ENCODE data around the gene VCY1B.
"Not testable (repeated sequence)": the region's sequence is repeated elsewhere in the genome, so short reads cannot be mapped to it uniquely, and the experiment has no call there.

The VCY1B gene

GRCh38 chrY:14055927-14056326, at the start of gene VCY1B:
VCY1B (plus strand) TSS chrY:14056227; CDS start chrY:14056290, 63 bp downstream.
- not testable (repeated sequence) for H3K36me3 ChIP-seq (ENCODE audit: control insufficient read depth, insufficient read depth, low read length, severe bottlenecking); H3K4me1 ChIP-seq (ENCODE audit: control insufficient read depth, insufficient read depth, low read length); H3K9ac ChIP-seq (ENCODE audit: low read length)

GRCh38 chrY:14011916-14012315, 44.1 kb upstream of the VCY1B start:
- H3K9ac ChIP-seq (ENCODE audit: low read length); H3K9me3 ChIP-seq (ENCODE audit: control insufficient read depth, low read length); DNase-seq (ENCODE audit: low read depth); H3K4me3 ChIP-seq (ENCODE audit: low read length); H3K27me3 ChIP-seq (replicated peaks; ENCODE audit: control insufficient read depth, insufficient read depth, low read length); H3K36me3 ChIP-seq (ENCODE audit: control insufficient read depth, insufficient read depth, low read length, severe bottlenecking); H3K4me1 ChIP-seq (ENCODE audit: control insufficient read depth, insufficient read depth, low read length): not testable (repeated sequence)

More at GRCh38 chrY:14055927-14056326, at the start of gene VCY1B:
- H3K9me3 ChIP-seq (ENCODE audit: control insufficient read depth, low read length); H3K27me3 ChIP-seq (replicated peaks; ENCODE audit: control insufficient read depth, insufficient read depth, low read length); H3K4me3 ChIP-seq (ENCODE audit: low read length); DNase-seq (ENCODE audit: low read depth): not testable (repeated sequence)

GRCh38 chrY:14030395-14030794, 25.6 kb upstream of the VCY1B start:
- H3K27me3 ChIP-seq (replicated peaks; ENCODE audit: control insufficient read depth, insufficient read depth, low read length); H3K9me3 ChIP-seq (ENCODE audit: control insufficient read depth, low read length); H3K9ac ChIP-seq (ENCODE audit: low read length); H3K4me3 ChIP-seq (ENCODE audit: low read length); H3K4me1 ChIP-seq (ENCODE audit: control insufficient read depth, insufficient read depth, low read length); H3K36me3 ChIP-seq (ENCODE audit: control insufficient read depth, insufficient read depth, low read length, severe bottlenecking); DNase-seq (ENCODE audit: low read depth): not testable (repeated sequence)

- no peak for DNase-seq (ENCODE audit: low read depth)
- Histone ChIP-seq H3K27me3 (replicated peaks; ENCODE audit: control insufficient read depth, insufficient read depth, low read length) (no peaks in the 10 kb centered on the region), H3K4me1 (ENCODE audit: control insufficient read depth, insufficient read depth, low read length) (no peaks in the 10 kb centered on the region), H3K4me3 (ENCODE audit: low read length) (no peak overlapping the region), H3K9me3 (ENCODE audit: control insufficient read depth, low read length) (no peaks in the 10 kb centered on the region), H3K9ac (ENCODE audit: low read length) (no peak overlapping the region), H3K36me3 (ENCODE audit: control insufficient read depth, insufficient read depth, low read length, severe bottlenecking) (no peaks in the 10 kb centered on the region)
These were observed 29.9 kb downstream of the VCY1B start for GRCh38 chrY:14085877-14086276.
